ENCODE measurements around the gene RNF133.

- no peak for TF ChIP-seq CTCF (IDR thresholded peaks at IDR 0.05)
- no peak for TF ChIP-seq POLR2A (IDR thresholded peaks at IDR 0.05)
- TF ChIP-seq POLR2AphosphoS5 (IDR thresholded peaks at IDR 0.05): no peak
These were observed 40.0 kb upstream of the RNF133 start for GRCh38 chr7:122738947-122739346.

All from upper lobe of left lung (tissue), 4 donors.